Measurements from ENCODE around the gene GTF2F2.

DNA sequence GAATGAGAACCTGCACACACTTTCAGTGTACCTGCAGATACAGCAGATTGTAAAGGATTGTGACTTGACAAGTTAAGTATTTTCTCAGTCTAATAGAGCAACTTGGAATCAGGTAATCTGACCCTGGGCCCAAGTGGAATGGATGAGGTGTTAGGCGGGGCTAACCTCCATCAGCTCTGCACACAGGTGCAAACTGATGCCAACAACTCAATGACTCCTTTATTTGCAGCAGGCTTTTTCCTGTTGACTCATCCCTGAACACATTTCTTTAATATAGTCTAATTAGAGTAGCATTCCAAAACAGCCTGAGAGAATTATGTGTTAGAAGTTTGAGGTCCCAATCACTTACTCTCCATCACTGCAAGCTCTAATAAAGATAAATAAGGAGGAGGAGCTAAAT lies 171.9 kb downstream of the GTF2F2 start:
- TF ChIP-seq, protein P1, sequence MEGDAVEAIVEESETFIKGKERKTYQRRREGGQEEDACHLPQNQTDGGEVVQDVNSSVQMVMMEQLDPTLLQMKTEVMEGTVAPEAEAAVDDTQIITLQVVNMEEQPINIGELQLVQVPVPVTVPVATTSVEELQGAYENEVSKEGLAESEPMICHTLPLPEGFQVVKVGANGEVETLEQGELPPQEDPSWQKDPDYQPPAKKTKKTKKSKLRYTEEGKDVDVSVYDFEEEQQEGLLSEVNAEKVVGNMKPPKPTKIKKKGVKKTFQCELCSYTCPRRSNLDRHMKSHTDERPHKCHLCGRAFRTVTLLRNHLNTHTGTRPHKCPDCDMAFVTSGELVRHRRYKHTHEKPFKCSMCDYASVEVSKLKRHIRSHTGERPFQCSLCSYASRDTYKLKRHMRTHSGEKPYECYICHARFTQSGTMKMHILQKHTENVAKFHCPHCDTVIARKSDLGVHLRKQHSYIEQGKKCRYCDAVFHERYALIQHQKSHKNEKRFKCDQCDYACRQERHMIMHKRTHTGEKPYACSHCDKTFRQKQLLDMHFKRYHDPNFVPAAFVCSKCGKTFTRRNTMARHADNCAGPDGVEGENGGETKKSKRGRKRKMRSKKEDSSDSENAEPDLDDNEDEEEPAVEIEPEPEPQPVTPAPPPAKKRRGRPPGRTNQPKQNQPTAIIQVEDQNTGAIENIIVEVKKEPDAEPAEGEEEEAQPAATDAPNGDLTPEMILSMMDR (IDR thresholded peaks at IDR 0.05) = no peak
- TF ChIP-seq POLR2A (IDR thresholded peaks at IDR 0.05) = no peak

All from testis (tissue), 2 donors.